Left ventricle myocardium inferior (tissue), 1 donor: ENCODE data around the gene RAI14. TPM values are rescaled to one million over a fixed set of nuclear protein-coding genes. Genes with fewer than 3 reads are reported as not detected.
A peak's percentile ranks its signal among the peaks of the same experiment; 100 is the strongest.

Source experiments
- DNase-seq: peaks from one replicate; pipeline ENCODE4 v3.0.0-alpha.2; 2020
- H3K27ac ChIP-seq: fragments of 200-600 bp; replicated peaks from 2 replicates; pipeline ENCODE4 v1.8.0; 2021
- H3K27me3 ChIP-seq: fragments of 200-600 bp; 2 replicates; pipeline ENCODE4 v1.8.0; 2021; ENCODE audit warnings: low read depth
- H3K36me3 ChIP-seq: fragments of 200-600 bp; 2 replicates; pipeline ENCODE4 v1.8.0; 2021
- H3K4me1 ChIP-seq: fragments of 200-600 bp; 2 replicates; pipeline ENCODE4 v1.8.0; 2021
- H3K4me3 ChIP-seq: fragments of 200-600 bp; 2 replicates; pipeline ENCODE4 v1.8.0; 2021; ENCODE audit warnings: mild to moderate bottlenecking, moderate library complexity
- H3K9me3 ChIP-seq: fragments of 200-600 bp; replicated peaks from 2 replicates; pipeline ENCODE4 v1.8.0; 2021
- CTCF ChIP-seq: fragments of 200-600 bp; IDR thresholded peaks from 2 replicates; pipeline ENCODE4 v1.8.0; 2021; ENCODE audit warnings: antibody characterized with exemption, mild to moderate bottlenecking, borderline replicate concordance
- intact Hi-C: fragments of 100-400 bp; cut with micrococcal nuclease; formaldehyde crosslinking; loops from one replicate; pipeline ENCODE4 v1.11.0; 2022
- total RNA-seq: library from RNA; stranded (reverse); fragmentation: NEBNext Ultra II Directional; extraction: Animal tissue kit (Norgen Biotek cat#: 25700); gene quantifications from one replicate; pipeline ENCODE4 v1.2.1, GENCODE V29; 2021
- donor health status: DM: no; HTN: yes; CAD: no; lungs with severe emphysema.

RAI14 gene
- total RNA-seq, 1 donor from 2014 or later = 6.7 TPM

DNA sequence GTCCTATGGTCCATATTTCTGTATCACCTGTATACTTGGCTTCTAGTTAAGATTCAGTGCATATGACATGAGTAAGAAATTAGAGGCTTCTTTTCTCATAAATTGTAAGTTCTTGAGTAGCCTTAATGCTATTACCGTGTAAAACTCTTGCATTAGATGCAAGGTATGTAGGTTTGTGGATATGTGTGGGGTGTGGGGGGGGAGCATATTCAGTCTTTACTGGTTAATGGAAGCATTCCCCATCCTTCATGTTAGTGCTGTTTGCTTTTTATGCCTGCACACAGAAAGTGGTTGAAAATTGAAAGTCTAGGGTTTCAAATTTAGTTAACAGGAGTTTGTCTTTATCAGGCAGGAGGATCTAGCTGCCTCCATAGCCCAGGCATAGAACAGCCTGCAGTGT lies 16.1 kb downstream of the RAI14 start:
- DNase-seq = no peak
- no peak for TF ChIP-seq CTCF
- no peak overlapping the region for H3K4me3 ChIP-seq
- intact Hi-C loops = no loop called here
- H3K4me1 ChIP-seq = peaks cover 39% of the 10 kb centered on the region
- no peaks in the 10 kb centered on the region for H3K36me3 ChIP-seq
- no peaks in the 10 kb centered on the region for H3K27me3 ChIP-seq
- no peak overlapping the region for H3K27ac ChIP-seq
- H3K9me3 ChIP-seq = no peaks in the 10 kb centered on the region

GRCh38 chr5:34673463-34674125 lies 17.5 kb downstream of the RAI14 start:
- no peak for DNase-seq
- Histone ChIP-seq H3K27me3 (no peaks in the 10 kb centered on the region), H3K4me3 (no peak overlapping the region), H3K9me3 (no peaks in the 10 kb centered on the region), H3K27ac (peak overlapping the region; percentile 73), H3K4me1 (peaks cover 39% of the 10 kb centered on the region), H3K36me3 (no peaks in the 10 kb centered on the region)
- TF ChIP-seq CTCF = no peak
- intact Hi-C loops = no loop called here

- TF ChIP-seq CTCF = no peak
- no peak for DNase-seq
- no peaks in the 10 kb centered on the region for H3K36me3 ChIP-seq
- H3K9me3 ChIP-seq = no peaks in the 10 kb centered on the region
- no peak overlapping the region for H3K4me3 ChIP-seq
- H3K27ac ChIP-seq = peak overlapping the region; percentile 73
- H3K27me3 ChIP-seq = no peaks in the 10 kb centered on the region
- H3K4me1 ChIP-seq = peaks cover 39% of the 10 kb centered on the region
- intact Hi-C loops = no loop called here
Observed at GRCh38 chr5:34674187-34674586, 18.1 kb downstream of the RAI14 start.

DNA sequence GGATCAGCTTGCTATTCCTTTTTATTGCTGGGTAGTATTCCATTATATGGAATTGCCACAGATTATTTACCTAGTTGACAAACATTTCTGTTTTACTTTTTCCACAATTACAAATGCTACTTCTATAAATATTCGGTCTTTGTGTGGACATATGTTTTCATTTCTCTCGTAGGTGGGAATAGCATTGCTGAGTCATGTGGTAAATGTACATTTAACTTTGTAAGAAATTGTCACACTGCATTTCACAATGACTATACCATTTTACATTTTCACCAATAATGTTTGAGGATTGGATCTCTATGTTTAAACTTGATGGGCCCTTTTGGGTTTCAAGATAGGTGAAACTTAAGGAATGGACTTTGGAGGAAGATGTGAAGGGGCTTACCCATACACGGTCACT lies 19.7 kb downstream of the RAI14 start:
- Histone ChIP-seq H3K4me1 (peaks cover 26% of the 10 kb centered on the region), H3K27ac (no peak overlapping the region), H3K27me3 (no peaks in the 10 kb centered on the region), H3K9me3 (no peaks in the 10 kb centered on the region), H3K36me3 (no peaks in the 10 kb centered on the region), H3K4me3 (no peak overlapping the region)
- no peak for TF ChIP-seq CTCF
- intact Hi-C loops = no loop called here
- DNase-seq = no peak

DNA sequence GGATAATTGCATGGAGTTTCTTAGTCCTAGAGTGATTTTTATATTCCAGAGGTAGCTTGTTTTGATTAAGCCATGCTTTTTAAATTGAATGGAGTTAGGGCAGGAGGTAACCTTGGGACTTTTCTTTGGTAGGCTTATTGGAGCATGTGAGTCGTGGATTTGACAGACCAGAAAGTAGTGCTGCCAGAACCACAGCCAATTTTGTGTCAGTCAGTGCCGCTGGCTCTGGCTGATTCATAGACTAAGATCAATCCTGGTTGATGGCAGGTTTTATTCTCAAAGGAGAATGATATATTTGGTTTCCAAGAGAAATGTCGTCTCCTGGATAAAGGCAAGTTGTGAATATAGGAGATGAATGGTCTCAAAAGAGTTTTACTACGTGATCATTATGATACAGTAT lies 20.3 kb downstream of the RAI14 start:
- Histone ChIP-seq H3K27ac (no peak overlapping the region), H3K4me1 (peaks cover 26% of the 10 kb centered on the region), H3K27me3 (no peaks in the 10 kb centered on the region), H3K4me3 (no peak overlapping the region), H3K36me3 (no peaks in the 10 kb centered on the region), H3K9me3 (no peaks in the 10 kb centered on the region)
- TF ChIP-seq CTCF = no peak
- no peak for DNase-seq
- intact Hi-C loops = no loop called here

DNA sequence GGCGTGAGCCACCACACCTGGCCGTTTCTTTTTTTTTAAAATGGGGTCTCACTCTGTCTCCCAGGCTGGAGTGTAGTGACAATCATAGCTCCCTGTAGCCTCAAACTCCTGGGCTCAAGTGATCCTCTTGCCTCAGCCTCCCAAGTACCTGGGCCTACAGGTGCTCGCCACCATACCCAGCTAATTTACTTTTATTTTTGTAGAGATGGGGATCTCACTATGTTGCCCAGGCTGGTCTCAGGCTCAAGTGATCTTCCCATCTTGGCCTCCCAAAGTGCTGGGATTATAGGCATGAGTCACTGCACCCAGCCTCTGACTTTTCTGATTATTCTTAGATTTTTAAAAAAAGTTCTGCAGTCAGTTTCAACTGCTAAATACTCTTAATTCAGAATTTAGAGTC lies 21.3 kb downstream of the RAI14 start:
- no peaks in the 10 kb centered on the region for H3K27me3 ChIP-seq
- H3K4me1 ChIP-seq = peaks cover 22% of the 10 kb centered on the region
- TF ChIP-seq CTCF = no peak
- no peak for DNase-seq
- no peak overlapping the region for H3K27ac ChIP-seq
- H3K36me3 ChIP-seq = no peaks in the 10 kb centered on the region
- intact Hi-C loops = no loop called here
- H3K4me3 ChIP-seq = no peak overlapping the region
- no peaks in the 10 kb centered on the region for H3K9me3 ChIP-seq
